Measurements from ENCODE around the gene C12orf42.
"Not testable (repeated sequence)": the region's sequence is repeated elsewhere in the genome, so short reads cannot be mapped to it uniquely, and the experiment has no call there.

The C12orf42 gene

GRCh38 chr12:103494734-103495468 is 867 bp downstream of the C12orf42 start:
- peak; percentile 96 for DNase-seq

GRCh38 chr12:103494051-103494733 is 1.6 kb downstream of the C12orf42 start:
- no peak for DNase-seq

GRCh38 chr12:103493199-103493598 is 2.6 kb downstream of the C12orf42 start:
- DNase-seq: no peak

- no peak for DNase-seq
Measured at GRCh38 chr12:103482365-103482764, 13.4 kb downstream of the C12orf42 start.

- DNase-seq: no peak
Measured at GRCh38 chr12:103475073-103475472, 20.7 kb downstream of the C12orf42 start.

GRCh38 chr12:103470664-103471063 is 25.1 kb downstream of the C12orf42 start:
- no peak for DNase-seq

GRCh38 chr12:103469719-103470118 is 26.0 kb downstream of the C12orf42 start:
- no peak for DNase-seq

GRCh38 chr12:103468837-103469236 is 26.9 kb downstream of the C12orf42 start:
- DNase-seq: no peak

- no peak for DNase-seq
Measured at GRCh38 chr12:103462675-103463074, 33.1 kb downstream of the C12orf42 start.

GRCh38 chr12:103457471-103457870 is 38.3 kb downstream of the C12orf42 start:
- DNase-seq: no peak

- DNase-seq: no peak
Measured at GRCh38 chr12:103456006-103456405, 39.8 kb downstream of the C12orf42 start.

- no peak for DNase-seq
Measured at GRCh38 chr12:103455020-103455763, 40.6 kb downstream of the C12orf42 start.

GRCh38 chr12:103444983-103445382 is 50.8 kb downstream of the C12orf42 start:
- no peak for DNase-seq

GRCh38 chr12:103442822-103443221 is 52.9 kb downstream of the C12orf42 start:
- no peak for DNase-seq

- DNase-seq: no peak
Measured at GRCh38 chr12:103442182-103442555, 53.6 kb downstream of the C12orf42 start.

- no peak for DNase-seq
Measured at GRCh38 chr12:103441437-103442181, 54.2 kb downstream of the C12orf42 start.

- not testable (repeated sequence) for DNase-seq
Measured at GRCh38 chr12:103434165-103435105, 61.3 kb downstream of the C12orf42 start.

- no peak for DNase-seq
Measured at GRCh38 chr12:103431950-103432349, 63.8 kb downstream of the C12orf42 start.

GRCh38 chr12:103431387-103431786 is 64.4 kb downstream of the C12orf42 start:
- no peak for DNase-seq

- not testable (repeated sequence) for DNase-seq
Measured at GRCh38 chr12:103425674-103426073, 70.1 kb downstream of the C12orf42 start.

- not testable (repeated sequence) for DNase-seq
Measured at GRCh38 chr12:103424849-103425586, 70.8 kb downstream of the C12orf42 start.

Measured in NCI-H510A treated with DMSO at 0.1 percent for 48 hours (cell line).